NCI-H187 (cell line): Measurements from ENCODE around the gene TTLL10.
A peak's percentile ranks its signal among the peaks of the same experiment; 100 is the strongest.

Experiments
- DNase-seq, 2 experiments: peaks; one replicate each; lab custom pipeline; 2025; lab: John Stamatoyannopoulos, UW

The TTLL10 gene

GRCh38 chr1:1171546-1172340 is 1.9 kb upstream of the TTLL10 start:
- no peak for DNase-seq

DNA sequence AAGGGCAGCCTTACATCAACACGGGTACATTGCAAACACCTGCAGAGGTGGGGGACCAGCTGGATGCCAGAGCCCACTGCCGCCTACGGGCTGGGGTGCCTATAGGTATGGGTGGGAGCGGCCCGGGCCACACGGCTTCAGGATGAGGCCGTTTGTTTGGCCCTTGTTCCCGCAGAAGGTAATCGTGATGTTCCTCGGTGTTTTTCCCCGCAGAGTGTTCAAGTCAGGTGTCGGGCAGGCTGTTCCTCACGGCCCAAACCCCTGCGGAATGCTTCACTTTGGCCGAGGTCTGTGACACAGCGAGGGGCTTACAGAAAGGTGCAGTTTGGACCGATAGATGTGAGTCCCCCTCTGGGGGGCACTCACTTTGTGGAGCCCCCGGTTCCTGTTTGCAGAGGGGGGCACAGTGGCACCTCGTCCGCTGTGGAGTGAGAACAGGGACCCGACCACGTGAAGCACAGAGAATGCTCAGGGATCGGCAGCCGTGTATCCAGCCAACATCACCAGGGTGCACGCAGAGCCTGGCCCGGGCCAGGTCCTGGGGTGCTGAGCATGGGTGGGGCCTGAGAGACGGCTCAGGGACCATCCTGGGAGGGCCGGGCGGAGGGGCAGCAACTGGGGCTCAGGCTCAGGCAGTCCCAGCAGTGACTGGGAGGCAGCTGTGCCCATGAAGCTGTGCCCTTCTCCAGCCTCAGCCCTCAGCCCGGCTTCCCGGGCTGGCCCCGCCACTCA is 453 bp upstream of the TTLL10 start:
- no peak for DNase-seq

DNA sequence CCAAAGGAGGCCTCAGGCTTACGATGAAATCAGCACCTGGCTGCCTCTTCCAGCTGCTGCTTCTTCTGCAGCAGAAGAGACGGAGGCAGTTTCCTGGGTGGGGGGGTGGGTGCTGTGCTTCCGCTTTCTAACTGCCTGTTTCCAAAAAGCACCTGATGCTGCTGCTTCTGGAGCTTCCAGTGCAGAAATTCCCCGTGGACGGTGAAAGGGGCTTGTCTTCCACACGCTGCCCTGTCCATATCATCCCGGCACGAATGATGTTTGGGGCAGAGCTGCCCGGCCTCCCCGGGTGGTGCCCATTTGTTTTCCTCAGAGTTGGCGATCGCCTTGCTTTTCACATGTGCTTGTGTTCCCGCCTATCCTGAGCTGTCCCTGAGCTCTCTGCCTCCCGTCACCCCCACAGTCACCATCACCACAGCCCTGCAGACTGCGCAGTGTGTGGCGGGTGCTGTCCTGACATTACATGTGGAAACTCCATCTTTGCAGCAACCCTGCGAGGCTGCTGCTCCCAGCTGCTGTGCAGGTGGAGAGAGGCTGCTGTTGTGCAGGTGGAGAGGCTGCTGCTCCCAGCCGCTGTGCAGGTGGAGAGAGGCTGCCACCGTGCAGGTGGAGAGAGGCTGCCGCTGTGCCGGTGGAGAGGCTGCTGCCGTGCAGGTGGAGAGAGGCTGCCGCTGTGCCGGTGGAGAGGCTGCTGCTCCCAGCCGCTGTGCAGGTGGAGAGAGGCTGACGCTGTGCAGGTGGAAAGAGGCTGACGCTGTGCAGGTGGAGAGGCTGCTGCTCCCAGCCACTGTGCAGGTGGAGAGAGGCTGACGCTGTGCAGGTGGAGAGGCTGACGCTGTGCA is 1.8 kb downstream of the TTLL10 start:
- peak; percentile 64 to 91 for DNase-seq

- peak; percentile 55 to 69 for DNase-seq
These were observed 2.5 kb downstream of the TTLL10 start for GRCh38 chr1:1176063-1176761.

- DNase-seq = no peak
These were observed 3.3 kb downstream of the TTLL10 start for GRCh38 chr1:1176931-1177330.

GRCh38 chr1:1177452-1178206 is 3.9 kb downstream of the TTLL10 start:
- no peak for DNase-seq

- no peak for DNase-seq
These were observed 5.2 kb downstream of the TTLL10 start for GRCh38 chr1:1178794-1179331.

- DNase-seq = no peak
These were observed 5.8 kb downstream of the TTLL10 start for GRCh38 chr1:1179346-1179982.

DNA sequence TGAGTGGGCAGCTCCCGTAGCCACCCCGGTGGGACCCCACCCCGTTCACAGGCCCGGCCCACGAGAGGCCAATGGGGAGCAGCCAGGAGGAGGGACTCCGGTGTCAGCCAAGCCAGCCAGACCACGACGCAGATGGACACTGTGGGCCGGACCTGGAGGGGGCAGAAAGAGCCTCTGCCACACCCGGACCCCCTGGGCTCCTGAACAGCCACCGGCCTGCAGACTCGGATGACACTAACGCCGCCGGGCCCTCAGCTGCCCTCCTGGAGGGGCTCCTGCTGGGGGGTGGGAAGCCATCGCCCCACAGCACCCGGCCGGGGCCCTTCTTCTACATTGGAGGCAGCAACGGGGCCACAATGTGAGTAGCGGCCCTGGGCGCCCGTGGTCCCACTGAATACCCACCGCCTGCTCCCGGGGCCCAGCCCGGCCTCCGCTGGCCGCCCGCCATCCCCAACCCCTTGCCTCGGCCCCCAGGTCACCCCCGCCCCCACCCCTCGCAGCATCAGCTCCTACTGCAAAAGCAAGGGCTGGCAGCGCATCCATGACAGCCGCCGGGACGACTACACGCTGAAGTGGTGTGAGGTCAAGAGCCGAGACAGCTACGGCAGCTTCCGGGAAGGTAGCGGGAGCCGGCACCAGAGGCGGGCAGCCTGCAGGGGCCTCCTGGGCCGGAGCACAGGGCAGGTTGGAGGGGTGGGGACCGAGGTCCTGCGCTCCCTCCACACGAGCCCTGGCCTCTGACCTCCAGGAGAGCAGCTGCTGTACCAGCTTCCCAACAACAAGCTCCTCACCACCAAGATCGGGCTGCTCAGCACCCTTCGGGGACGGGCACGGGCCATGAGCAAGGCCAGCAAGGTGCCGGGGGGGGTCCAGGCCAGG is 6.5 kb downstream of the TTLL10 start:
- no peak for DNase-seq

- DNase-seq = no peak
These were observed 7.7 kb downstream of the TTLL10 start for GRCh38 chr1:1181129-1181937.

GRCh38 chr1:1181938-1182410 is 8.3 kb downstream of the TTLL10 start:
- DNase-seq = no peak

GRCh38 chr1:1182491-1183220 is 9.0 kb downstream of the TTLL10 start:
- DNase-seq = no peak

- no peak for DNase-seq
These were observed 9.6 kb downstream of the TTLL10 start for GRCh38 chr1:1183221-1183747.

- no peak for DNase-seq
These were observed 10.4 kb downstream of the TTLL10 start for GRCh38 chr1:1183833-1184775.

- no peak for DNase-seq
These were observed 11.6 kb downstream of the TTLL10 start for GRCh38 chr1:1185101-1185765.

DNA sequence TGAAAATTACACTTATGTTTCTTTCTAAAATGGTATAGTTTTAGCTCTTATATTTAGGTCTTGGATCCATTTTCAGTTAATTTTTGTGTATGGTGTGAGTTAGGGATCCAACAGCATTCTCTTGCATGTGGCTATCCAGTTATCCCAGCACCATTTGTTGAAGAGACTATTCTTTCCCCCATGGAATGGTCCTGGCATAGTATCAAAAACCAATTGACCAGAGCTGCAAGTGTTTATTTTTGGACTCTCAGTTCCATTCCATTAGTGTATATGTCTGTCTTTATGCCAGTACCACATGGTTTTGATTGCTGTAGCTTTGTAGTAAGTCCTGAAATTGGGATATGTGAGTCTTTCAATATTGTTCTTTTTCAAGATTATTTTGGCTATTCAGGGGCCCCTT is 14.3 kb downstream of the TTLL10 start:
- DNase-seq = no peak
